ENCODE data around the gene ARHGAP1. TPM values are rescaled to one million over a fixed set of nuclear protein-coding genes. Genes with fewer than 3 reads are reported as not detected.

The ARHGAP1 gene
- total and polyA plus RNA-seq, 2 of the 13 experiments (the other 11 are each of a cell fraction or from before 2014, with no cell fraction given) = 18.6 to 30.3 TPM

- TF ChIP-seq, protein P1, sequence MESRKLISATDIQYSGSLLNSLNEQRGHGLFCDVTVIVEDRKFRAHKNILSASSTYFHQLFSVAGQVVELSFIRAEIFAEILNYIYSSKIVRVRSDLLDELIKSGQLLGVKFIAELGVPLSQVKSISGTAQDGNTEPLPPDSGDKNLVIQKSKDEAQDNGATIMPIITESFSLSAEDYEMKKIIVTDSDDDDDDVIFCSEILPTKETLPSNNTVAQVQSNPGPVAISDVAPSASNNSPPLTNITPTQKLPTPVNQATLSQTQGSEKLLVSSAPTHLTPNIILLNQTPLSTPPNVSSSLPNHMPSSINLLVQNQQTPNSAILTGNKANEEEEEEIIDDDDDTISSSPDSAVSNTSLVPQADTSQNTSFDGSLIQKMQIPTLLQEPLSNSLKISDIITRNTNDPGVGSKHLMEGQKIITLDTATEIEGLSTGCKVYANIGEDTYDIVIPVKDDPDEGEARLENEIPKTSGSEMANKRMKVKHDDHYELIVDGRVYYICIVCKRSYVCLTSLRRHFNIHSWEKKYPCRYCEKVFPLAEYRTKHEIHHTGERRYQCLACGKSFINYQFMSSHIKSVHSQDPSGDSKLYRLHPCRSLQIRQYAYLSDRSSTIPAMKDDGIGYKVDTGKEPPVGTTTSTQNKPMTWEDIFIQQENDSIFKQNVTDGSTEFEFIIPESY (CRISPR knock-in tag; IDR thresholded peaks at IDR 0.05) = no peak
- TF ChIP-seq ZNF704 (CRISPR knock-in tag; IDR thresholded peaks at IDR 0.05; ENCODE audit: borderline replicate concordance) (no peak), ZNF891 (CRISPR knock-in tag; IDR thresholded peaks at IDR 0.05) (peak; percentile 49; the same call in 1 of the 2 replicates), ZNF7 (CRISPR knock-in tag; IDR thresholded peaks at IDR 0.05) (no peak), ZNF543 (CRISPR knock-in tag; IDR thresholded peaks at IDR 0.05) (peak; percentile 10; the same call in 1 of the 2 replicates), HNRNPLL (IDR thresholded peaks at IDR 0.05; ENCODE audit: low read depth, low read length, poor library complexity, severe bottlenecking) (no peak), ZNF790 (CRISPR knock-in tag; IDR thresholded peaks at IDR 0.05; ENCODE audit: borderline replicate concordance) (0 out of 2 replicates have a peak, but pooled peaks have one; percentile 2), ZFYVE20 (CRISPR knock-in tag; IDR thresholded peaks at IDR 0.05; ENCODE audit: borderline replicate concordance, low read depth) (no peak), ZMAT5 (CRISPR knock-in tag; IDR thresholded peaks at IDR 0.05; ENCODE audit: borderline replicate concordance, low read depth) (no peak), ZFY (CRISPR knock-in tag; IDR thresholded peaks at IDR 0.05) (peak; percentile 65), ZNF761 (CRISPR knock-in tag; conservative IDR thresholded peaks at IDR 0.05) (no peak), ZNF780A (CRISPR knock-in tag; IDR thresholded peaks at IDR 0.05) (no peak), ZZZ3 (CRISPR knock-in tag; IDR thresholded peaks at IDR 0.05; ENCODE audit: borderline replicate concordance) (no peak), KDM5B (CRISPR knock-in tag; IDR thresholded peaks at IDR 0.05; ENCODE audit: borderline replicate concordance) (0 out of 2 replicates have a peak, but pooled peaks have one; percentile 11), RBFOX2 (IDR thresholded peaks at IDR 0.05; ENCODE audit: low read depth, low read length) (peak; percentile 52; the same call in 1 of the 2 replicates), ZNF343 (CRISPR knock-in tag; IDR thresholded peaks at IDR 0.05) (no peak), ZMYM3 (CRISPR knock-in tag; IDR thresholded peaks at IDR 0.05) (no peak), ZNF263 (CRISPR knock-in tag; IDR thresholded peaks at IDR 0.05) (peak; percentile 28; the same call in 1 of the 2 replicates), BRD4 (CRISPR knock-in tag; IDR thresholded peaks at IDR 0.05) (peak; percentile 68; the same call in 1 of the 2 replicates), IRX3 (CRISPR knock-in tag; IDR thresholded peaks at IDR 0.05; ENCODE audit: borderline replicate concordance, low read depth) (0 out of 2 replicates have a peak, but pooled peaks have one; percentile 13)
- TF ChIP-seq, protein P2, sequence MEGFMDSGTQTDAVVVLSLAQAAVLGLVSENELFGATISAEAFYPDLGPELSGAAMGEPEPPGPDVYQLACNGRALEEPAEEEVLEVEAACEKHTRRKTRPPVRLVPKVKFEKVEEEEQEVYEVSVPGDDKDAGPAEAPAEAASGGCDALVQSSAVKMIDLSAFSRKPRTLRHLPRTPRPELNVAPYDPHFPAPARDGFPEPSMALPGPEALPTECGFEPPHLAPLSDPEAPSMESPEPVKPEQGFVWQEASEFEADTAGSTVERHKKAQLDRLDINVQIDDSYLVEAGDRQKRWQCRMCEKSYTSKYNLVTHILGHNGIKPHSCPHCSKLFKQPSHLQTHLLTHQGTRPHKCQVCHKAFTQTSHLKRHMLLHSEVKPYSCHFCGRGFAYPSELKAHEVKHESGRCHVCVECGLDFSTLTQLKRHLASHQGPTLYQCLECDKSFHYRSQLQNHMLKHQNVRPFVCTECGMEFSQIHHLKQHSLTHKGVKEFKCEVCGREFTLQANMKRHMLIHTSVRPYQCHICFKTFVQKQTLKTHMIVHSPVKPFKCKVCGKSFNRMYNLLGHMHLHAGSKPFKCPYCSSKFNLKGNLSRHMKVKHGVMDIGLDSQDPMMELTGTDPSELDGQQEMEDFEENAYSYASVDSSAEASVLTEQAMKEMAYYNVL (CRISPR knock-in tag; IDR thresholded peaks at IDR 0.05; ENCODE audit: borderline replicate concordance) = no peak
- TF ChIP-seq, protein P3, sequence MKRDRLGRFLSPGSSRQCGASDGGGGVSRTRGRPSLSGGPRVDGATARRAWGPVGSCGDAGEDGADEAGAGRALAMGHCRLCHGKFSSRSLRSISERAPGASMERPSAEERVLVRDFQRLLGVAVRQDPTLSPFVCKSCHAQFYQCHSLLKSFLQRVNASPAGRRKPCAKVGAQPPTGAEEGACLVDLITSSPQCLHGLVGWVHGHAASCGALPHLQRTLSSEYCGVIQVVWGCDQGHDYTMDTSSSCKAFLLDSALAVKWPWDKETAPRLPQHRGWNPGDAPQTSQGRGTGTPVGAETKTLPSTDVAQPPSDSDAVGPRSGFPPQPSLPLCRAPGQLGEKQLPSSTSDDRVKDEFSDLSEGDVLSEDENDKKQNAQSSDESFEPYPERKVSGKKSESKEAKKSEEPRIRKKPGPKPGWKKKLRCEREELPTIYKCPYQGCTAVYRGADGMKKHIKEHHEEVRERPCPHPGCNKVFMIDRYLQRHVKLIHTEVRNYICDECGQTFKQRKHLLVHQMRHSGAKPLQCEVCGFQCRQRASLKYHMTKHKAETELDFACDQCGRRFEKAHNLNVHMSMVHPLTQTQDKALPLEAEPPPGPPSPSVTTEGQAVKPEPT (CRISPR knock-in tag; IDR thresholded peaks at IDR 0.05; ENCODE audit: low read depth) = 0 out of 2 replicates have a peak, but pooled peaks have one; percentile 22
These were observed 747 bp upstream of the ARHGAP1 start (continued) for GRCh38 chr11:46701078-46701654.

All from HepG2 (cell line).